Adipose tissue (tissue), 3 donors: ENCODE results near the gene FOXK2. TPM values are rescaled to one million over a fixed set of nuclear protein-coding genes. Genes with fewer than 3 reads are reported as not detected.
"Not testable (repeated sequence)": the region's sequence is repeated elsewhere in the genome, so short reads cannot be mapped to it uniquely, and the experiment has no call there.

Experiments
- H3K27ac ChIP-seq: one replicate; pipeline ENCODE4 v1.5.1; 2013; ENCODE audit warnings: low read depth, low read length
- WGBS, 3 donors: extraction: QIAGEN DNeasy Blood & Tissue Kit; methylation state at CpG; one replicate each; pipeline ENCODE4 v1.1.7; 2013; 5-methylcytosine and 5-hydroxymethylcytosine counted together
- polyA plus RNA-seq, 3 donors: library from polyadenylated mRNA; stranded (reverse); fragments of 200-250 nt; gene quantifications; one replicate each; pipeline ENCODE4 v1.2.3, GENCODE V29; 2013
- donor health status: healthy with polysubstance abuse.
- donor health status: Bipolar disorder and iron deficiency.
- donor health status: healthy.

FOXK2 gene
- polyA plus RNA-seq, 3 donors: 11.3 to 22.0 (median 16.0) TPM

GRCh38 chr17:82524540-82524939 lies 5.0 kb downstream of the FOXK2 start:
- WGBS, 3 donors: 30 to 39% (median 36%) methylated on average over 4 of the region's 4 CpGs
- H3K27ac ChIP-seq: no peak overlapping the region

- WGBS, 3 donors: 69 to 75% (median 71%) methylated on average over 4 of the region's 4 CpGs
- no peak overlapping the region for H3K27ac ChIP-seq
Observed at GRCh38 chr17:82525712-82526111, 6.2 kb downstream of the FOXK2 start.

GRCh38 chr17:82527898-82528297 lies 8.4 kb downstream of the FOXK2 start:
- whole genome bisulfite sequencing, 3 donors: 71 to 82% (median 74%) methylated on average over 8 of the region's 8 CpGs
- no peak overlapping the region for H3K27ac ChIP-seq

GRCh38 chr17:82528484-82529265 lies 9.1 kb downstream of the FOXK2 start:
- 31 to 55% (median 50%) methylated on average over 17 of the region's 17 CpGs for WGBS, 3 donors

GRCh38 chr17:82529914-82530300 lies 10.4 kb downstream of the FOXK2 start:
- whole genome bisulfite sequencing, 3 donors: 82 to 89% (median 89%) methylated on average over 9 of the region's 9 CpGs
- H3K27ac ChIP-seq: no peak overlapping the region

More at GRCh38 chr17:82528484-82529265, 9.1 kb downstream of the FOXK2 start:
- H3K27ac ChIP-seq: no peak overlapping the region

- no peak overlapping the region for H3K27ac ChIP-seq
Observed at GRCh38 chr17:82531431-82531881, 11.9 kb downstream of the FOXK2 start.

GRCh38 chr17:82534401-82534812 lies 14.9 kb downstream of the FOXK2 start:
- WGBS, 3 donors: 46 to 82% (median 80%) methylated on average over 7 of the region's 7 CpGs
- H3K27ac ChIP-seq: no peak overlapping the region

More at GRCh38 chr17:82531431-82531881, 11.9 kb downstream of the FOXK2 start:
- 87 to 91% (median 87%) methylated on average over 7 of the region's 7 CpGs for WGBS, 3 donors

- H3K27ac ChIP-seq: no peak overlapping the region
- WGBS, 3 donors: 27 to 38% (median 34%) methylated on average over 6 of the region's 6 CpGs
Observed at GRCh38 chr17:82536512-82537201, 17.1 kb downstream of the FOXK2 start.

- WGBS, 3 donors: 70 to 84% (median 84%) methylated on average over 9 of the region's 9 CpGs
- not testable (repeated sequence) for H3K27ac ChIP-seq
Observed at GRCh38 chr17:82537228-82537627, 17.7 kb downstream of the FOXK2 start.

- not testable (repeated sequence) for H3K27ac ChIP-seq
- 88 to 93% (median 91%) methylated on average over 18 of the region's 18 CpGs for WGBS, 3 donors
Observed at GRCh38 chr17:82539076-82539475, 19.5 kb downstream of the FOXK2 start.

- 90 to 93% (median 92%) methylated on average over 5 of the region's 5 CpGs for WGBS, 3 donors
Observed at GRCh38 chr17:82542439-82542838, 22.9 kb downstream of the FOXK2 start.

GRCh38 chr17:82544431-82545070 lies 25.0 kb downstream of the FOXK2 start:
- WGBS, 3 donors: 58 to 80% (median 67%) methylated on average over 16 of the region's 16 CpGs

More at GRCh38 chr17:82542439-82542838, 22.9 kb downstream of the FOXK2 start:
- H3K27ac ChIP-seq: no peak overlapping the region

GRCh38 chr17:82545071-82545462 lies 25.5 kb downstream of the FOXK2 start:
- 67 to 77% (median 74%) methylated on average over 8 of the region's 8 CpGs for WGBS, 3 donors
- H3K27ac ChIP-seq: no peak overlapping the region

More at GRCh38 chr17:82544431-82545070, 25.0 kb downstream of the FOXK2 start:
- no peak overlapping the region for H3K27ac ChIP-seq

- no peak overlapping the region for H3K27ac ChIP-seq
- 84 to 96% (median 95%) methylated on average over 4 of the region's 4 CpGs for WGBS, 3 donors
Observed at GRCh38 chr17:82547981-82548380, 28.4 kb downstream of the FOXK2 start.

- no peak overlapping the region for H3K27ac ChIP-seq
- 22 to 37% (median 23%) methylated on average over 15 of the region's 15 CpGs for WGBS, 3 donors
Observed at GRCh38 chr17:82548681-82549303, 29.3 kb downstream of the FOXK2 start.

- 36 to 46% (median 44%) methylated on average over 13 of the region's 13 CpGs for WGBS, 3 donors
- H3K27ac ChIP-seq: no peak overlapping the region
Observed at GRCh38 chr17:82551779-82552457, 32.4 kb downstream of the FOXK2 start.

GRCh38 chr17:82552580-82552979 lies 33.0 kb downstream of the FOXK2 start:
- WGBS, 3 donors: 82 to 90% (median 86%) methylated on average over 13 of the region's 13 CpGs
- H3K27ac ChIP-seq: no peak overlapping the region
